Ishikawa (cell line): ENCODE results near the gene CACNA1E.

Experiments used
- EP300 ChIP-seq: IDR thresholded peaks from 2 replicates; pipeline ENCODE4 v1.6.1; 2012; ENCODE audit warnings: borderline replicate concordance
- NFIC ChIP-seq: IDR thresholded peaks from 2 replicates; pipeline ENCODE4 v1.6.1; 2012
- TAF1 ChIP-seq: IDR thresholded peaks from 2 replicates; pipeline ENCODE4 v1.6.1; 2012; ENCODE audit warnings: low read depth, mild to moderate bottlenecking
- TF ChIP-seq, protein P1 (sequence below): IDR thresholded peaks from 2 replicates; pipeline ENCODE4 v1.6.1; 2012; ENCODE audit warnings: low read depth, mild to moderate bottlenecking
- TF ChIP-seq, protein P2 (sequence below): IDR thresholded peaks from 2 replicates; pipeline ENCODE4 v1.6.1; 2012

DNA sequence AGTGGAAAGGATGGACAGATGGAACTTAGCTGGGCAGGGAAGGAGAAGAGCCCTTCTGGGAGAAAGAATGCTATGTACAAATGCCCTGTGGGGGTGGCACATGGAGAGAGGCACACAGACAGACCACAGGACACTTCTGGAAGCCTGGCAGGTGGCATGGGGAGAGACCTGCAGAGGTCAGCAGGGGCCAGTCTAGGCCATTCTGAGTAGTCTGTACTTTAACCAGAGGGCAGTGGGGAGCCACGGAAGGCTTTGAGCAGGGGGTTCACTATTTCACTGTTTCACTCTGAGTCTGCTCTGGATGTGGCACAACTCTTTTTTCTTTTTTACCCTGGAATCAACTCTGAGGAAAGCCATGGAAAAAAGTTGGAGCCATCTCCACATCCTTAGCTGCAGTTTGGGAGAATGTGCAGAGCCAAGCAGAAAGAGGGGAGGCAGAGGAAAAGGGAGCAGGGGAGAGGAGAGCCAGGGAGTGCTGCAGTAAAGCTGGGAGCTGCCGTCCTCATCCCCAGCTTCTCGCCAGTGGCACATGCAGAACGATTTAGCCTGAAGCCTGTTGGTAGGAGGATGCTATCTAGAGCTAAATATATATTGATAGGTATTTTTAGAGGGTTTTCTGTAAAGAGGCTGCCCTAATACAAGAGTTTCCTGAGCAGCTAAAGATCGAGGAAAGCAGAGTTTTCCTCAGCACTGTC is 34.0 kb downstream of the CACNA1E start:
- TF ChIP-seq TAF1 (no peak), EP300 (no peak), NFIC (no peak)
- TF ChIP-seq, protein P1, sequence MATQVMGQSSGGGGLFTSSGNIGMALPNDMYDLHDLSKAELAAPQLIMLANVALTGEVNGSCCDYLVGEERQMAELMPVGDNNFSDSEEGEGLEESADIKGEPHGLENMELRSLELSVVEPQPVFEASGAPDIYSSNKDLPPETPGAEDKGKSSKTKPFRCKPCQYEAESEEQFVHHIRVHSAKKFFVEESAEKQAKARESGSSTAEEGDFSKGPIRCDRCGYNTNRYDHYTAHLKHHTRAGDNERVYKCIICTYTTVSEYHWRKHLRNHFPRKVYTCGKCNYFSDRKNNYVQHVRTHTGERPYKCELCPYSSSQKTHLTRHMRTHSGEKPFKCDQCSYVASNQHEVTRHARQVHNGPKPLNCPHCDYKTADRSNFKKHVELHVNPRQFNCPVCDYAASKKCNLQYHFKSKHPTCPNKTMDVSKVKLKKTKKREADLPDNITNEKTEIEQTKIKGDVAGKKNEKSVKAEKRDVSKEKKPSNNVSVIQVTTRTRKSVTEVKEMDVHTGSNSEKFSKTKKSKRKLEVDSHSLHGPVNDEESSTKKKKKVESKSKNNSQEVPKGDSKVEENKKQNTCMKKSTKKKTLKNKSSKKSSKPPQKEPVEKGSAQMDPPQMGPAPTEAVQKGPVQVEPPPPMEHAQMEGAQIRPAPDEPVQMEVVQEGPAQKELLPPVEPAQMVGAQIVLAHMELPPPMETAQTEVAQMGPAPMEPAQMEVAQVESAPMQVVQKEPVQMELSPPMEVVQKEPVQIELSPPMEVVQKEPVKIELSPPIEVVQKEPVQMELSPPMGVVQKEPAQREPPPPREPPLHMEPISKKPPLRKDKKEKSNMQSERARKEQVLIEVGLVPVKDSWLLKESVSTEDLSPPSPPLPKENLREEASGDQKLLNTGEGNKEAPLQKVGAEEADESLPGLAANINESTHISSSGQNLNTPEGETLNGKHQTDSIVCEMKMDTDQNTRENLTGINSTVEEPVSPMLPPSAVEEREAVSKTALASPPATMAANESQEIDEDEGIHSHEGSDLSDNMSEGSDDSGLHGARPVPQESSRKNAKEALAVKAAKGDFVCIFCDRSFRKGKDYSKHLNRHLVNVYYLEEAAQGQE, result no peak
- TF ChIP-seq, protein P2, sequence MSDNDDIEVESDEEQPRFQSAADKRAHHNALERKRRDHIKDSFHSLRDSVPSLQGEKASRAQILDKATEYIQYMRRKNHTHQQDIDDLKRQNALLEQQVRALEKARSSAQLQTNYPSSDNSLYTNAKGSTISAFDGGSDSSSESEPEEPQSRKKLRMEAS, result no peak
